ENCODE results near the gene CUL7.

DNA sequence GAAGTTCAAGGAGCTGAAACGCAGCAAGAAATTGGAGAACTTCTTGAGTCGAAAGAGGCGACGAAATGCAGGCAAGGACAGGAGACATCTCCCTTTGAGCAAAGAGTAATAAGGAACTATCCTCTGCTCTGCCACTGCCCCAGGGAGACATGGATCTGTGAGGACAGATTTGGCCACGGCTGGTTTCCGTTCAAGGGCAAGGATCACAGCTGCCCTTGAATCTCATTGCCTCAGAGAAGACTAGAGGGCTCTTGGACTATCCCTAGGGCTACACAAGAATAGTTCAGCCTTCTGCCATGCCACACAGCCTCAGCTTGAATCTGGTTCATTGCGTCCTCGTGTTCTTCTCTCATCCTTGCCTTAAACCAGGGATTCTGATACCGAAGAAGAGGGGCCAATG lies 24.5 kb downstream of the CUL7 start:
- TF ChIP-seq, protein P1, sequence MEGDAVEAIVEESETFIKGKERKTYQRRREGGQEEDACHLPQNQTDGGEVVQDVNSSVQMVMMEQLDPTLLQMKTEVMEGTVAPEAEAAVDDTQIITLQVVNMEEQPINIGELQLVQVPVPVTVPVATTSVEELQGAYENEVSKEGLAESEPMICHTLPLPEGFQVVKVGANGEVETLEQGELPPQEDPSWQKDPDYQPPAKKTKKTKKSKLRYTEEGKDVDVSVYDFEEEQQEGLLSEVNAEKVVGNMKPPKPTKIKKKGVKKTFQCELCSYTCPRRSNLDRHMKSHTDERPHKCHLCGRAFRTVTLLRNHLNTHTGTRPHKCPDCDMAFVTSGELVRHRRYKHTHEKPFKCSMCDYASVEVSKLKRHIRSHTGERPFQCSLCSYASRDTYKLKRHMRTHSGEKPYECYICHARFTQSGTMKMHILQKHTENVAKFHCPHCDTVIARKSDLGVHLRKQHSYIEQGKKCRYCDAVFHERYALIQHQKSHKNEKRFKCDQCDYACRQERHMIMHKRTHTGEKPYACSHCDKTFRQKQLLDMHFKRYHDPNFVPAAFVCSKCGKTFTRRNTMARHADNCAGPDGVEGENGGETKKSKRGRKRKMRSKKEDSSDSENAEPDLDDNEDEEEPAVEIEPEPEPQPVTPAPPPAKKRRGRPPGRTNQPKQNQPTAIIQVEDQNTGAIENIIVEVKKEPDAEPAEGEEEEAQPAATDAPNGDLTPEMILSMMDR (IDR thresholded peaks at IDR 0.05) = no peak
- no peak for TF ChIP-seq EZH2 (IDR thresholded peaks at IDR 0.05; ENCODE audit: borderline replicate concordance, insufficient read depth, low read depth, low read length, poor library complexity, severe bottlenecking)

Data from B cell (primary cell).